Fibroblast of the aortic adventitia (primary cell): Measurements from ENCODE around the gene NRP1. TPM values are rescaled to one million over a fixed set of nuclear protein-coding genes. Genes with fewer than 3 reads are reported as not detected.

ENCODE experiments used
- DNase-seq: peaks from one replicate; pipeline ENCODE4 v3.0.0-alpha.2; 2010; ENCODE audit warnings: low read depth
- H3K4me3 ChIP-seq: 2 replicates; pipeline ENCODE4 v1.5.1; 2011; ENCODE audit warnings: low read depth, mild to moderate bottlenecking, control low read depth, low read length, moderate library complexity
- CTCF ChIP-seq: IDR thresholded peaks from 2 replicates; pipeline ENCODE4 v1.5.1; 2011; ENCODE audit warnings: mild to moderate bottlenecking, low read length, control low read depth, inconsistent platforms; ENCODE audit not compliant: insufficient read depth
- total RNA-seq: library from RNA; depleted of rRNA; stranded (reverse); fragments of >200 nt; gene quantifications from 2 replicates; pipeline ENCODE4 v1.2.3, GENCODE V29; 2012; ENCODE audit warnings: low replicate concordance

Gene NRP1
- total RNA-seq, 1 donor: 455 TPM

GRCh38 chr10:33326933-33327332, 7.5 kb downstream of the NRP1 start:
- no peak for DNase-seq
- no peak overlapping the region for H3K4me3 ChIP-seq
- no peak for TF ChIP-seq CTCF

GRCh38 chr10:33325929-33326328, 8.5 kb downstream of the NRP1 start:
- no peak for TF ChIP-seq CTCF
- no peak overlapping the region for H3K4me3 ChIP-seq
- DNase-seq: no peak

- DNase-seq: no peak
- H3K4me3 ChIP-seq: no peak overlapping the region
- TF ChIP-seq CTCF: no peak
These were observed 10.7 kb downstream of the NRP1 start for GRCh38 chr10:33323721-33324120.

- peak; percentile 61 for DNase-seq
- no peak for TF ChIP-seq CTCF
- no peak overlapping the region for H3K4me3 ChIP-seq
These were observed 13.0 kb downstream of the NRP1 start for GRCh38 chr10:33321516-33321915.

GRCh38 chr10:33320288-33320687, 14.2 kb downstream of the NRP1 start:
- DNase-seq: no peak
- TF ChIP-seq CTCF: no peak

GRCh38 chr10:33315891-33316290, 18.6 kb downstream of the NRP1 start:
- no peak for TF ChIP-seq CTCF
- DNase-seq: peak; percentile 78

More at GRCh38 chr10:33320288-33320687, 14.2 kb downstream of the NRP1 start:
- H3K4me3 ChIP-seq: no peak overlapping the region

GRCh38 chr10:33314811-33315561, 19.5 kb downstream of the NRP1 start:
- no peak overlapping the region for H3K4me3 ChIP-seq
- TF ChIP-seq CTCF: no peak
- peak; percentile 59 for DNase-seq

More at GRCh38 chr10:33315891-33316290, 18.6 kb downstream of the NRP1 start:
- no peak overlapping the region for H3K4me3 ChIP-seq
